GM21367 (cell line): ENCODE measurements around the gene ATP6V1F.

ENCODE experiments used
- ATAC-seq: cut with Tn5 transposase; IDR thresholded peaks from one replicate; pipeline ENCODE4 v1.9.1; 2021; ENCODE audit not compliant: unreplicated experiment

Gene ATP6V1F, protein sequence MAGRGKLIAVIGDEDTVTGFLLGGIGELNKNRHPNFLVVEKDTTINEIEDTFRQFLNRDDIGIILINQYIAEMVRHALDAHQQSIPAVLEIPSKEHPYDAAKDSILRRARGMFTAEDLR

DNA sequence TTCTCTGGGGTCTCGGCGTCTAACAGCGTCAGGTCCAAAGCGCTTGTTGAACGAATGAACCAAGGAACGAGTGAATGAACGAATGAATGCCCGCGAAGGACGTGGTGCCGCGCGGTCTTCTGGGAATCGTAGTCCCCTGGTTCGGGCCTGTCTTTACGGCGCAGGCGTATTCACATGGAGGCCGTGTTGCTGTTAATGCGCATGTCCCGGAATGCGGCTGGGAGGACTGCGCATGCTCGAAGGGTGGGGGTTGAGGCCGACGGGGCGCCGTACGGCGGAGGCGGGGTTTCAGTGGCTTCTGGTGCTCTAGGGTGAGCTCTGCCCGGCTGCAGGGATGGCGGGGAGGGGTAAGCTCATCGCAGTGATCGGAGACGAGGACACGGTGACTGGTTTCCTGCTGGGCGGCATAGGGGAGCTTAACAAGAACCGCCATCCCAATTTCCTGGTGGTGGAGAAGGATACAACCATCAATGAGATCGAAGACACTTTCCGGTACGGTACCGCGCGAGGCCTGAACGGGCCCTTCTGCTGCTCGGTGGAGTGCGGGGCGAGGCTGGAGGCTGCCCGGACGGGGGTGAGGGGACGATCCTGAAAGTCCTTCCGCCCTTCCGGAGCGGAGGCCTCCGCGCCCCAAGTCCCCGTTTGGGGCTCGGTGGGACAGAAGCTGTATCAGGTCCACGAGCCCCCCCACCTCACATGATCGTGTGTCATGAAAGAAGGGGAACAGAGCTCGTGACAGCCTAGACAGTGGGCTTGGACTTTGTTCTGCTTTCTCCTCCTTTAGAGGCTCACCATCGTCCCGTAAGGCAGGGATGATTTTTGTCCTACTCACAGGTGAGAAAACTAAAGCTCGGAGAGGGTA is at the start of gene ATP6V1F:
Gene ATP6V1F, plus strand, starts transcription at position 286 of the 862 bp plus-strand sequence. Its CDS starts 49 bp downstream, at position 335.
- peak; percentile 83 for ATAC-seq

DNA sequence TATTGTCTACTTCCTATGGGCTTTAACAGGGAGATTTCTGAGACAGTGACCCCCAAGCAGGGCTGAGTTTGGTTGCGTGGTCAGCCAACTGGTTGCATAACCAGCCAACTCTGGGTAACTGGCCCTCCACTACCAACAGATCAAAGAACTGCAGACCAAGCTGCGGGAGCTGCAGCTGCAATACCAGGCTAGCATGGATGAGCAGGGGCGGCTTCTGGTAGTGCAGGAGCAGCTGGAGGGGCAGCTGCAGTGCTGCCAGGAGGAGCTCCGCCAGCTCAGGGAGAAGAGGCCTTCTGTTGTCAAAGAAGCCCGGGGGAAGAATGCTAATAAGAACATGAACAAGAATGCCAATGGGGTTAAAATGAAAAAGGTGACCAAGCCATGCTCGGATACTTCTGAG is 48.2 kb upstream of the ATP6V1F start:
- ATAC-seq = no peak

DNA sequence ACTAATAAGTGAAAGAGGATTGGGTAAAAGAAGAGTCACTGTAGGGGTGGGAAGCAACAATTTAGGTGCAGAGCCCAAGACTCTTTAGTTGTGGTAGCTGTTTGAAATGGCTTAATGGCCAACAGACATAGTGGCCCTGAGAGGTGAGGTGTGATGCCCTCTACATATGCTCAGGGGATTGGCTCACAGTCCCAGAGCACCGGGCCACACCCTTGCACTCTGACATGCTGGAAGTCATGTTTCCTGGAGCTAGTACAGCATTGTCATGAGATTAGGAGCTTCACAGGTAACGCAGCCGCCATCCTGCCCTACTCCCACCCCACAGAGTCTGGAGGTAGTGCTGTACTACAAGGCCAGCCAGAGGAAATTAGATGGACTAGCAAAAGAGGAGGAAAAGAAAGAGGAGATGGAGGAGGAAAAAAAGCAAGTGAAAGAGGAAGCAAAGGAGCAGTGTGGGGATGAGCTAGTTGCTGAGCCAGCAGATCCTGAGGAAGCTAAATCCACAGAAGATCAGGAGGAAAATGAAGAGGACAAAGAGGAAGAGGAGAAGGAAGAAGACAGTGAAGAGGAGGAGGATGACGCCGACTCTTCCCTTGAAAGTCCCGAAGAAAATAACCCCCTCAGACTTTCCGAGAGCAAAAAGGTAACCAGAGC is 47.2 kb upstream of the ATP6V1F start:
- no peak for ATAC-seq

DNA sequence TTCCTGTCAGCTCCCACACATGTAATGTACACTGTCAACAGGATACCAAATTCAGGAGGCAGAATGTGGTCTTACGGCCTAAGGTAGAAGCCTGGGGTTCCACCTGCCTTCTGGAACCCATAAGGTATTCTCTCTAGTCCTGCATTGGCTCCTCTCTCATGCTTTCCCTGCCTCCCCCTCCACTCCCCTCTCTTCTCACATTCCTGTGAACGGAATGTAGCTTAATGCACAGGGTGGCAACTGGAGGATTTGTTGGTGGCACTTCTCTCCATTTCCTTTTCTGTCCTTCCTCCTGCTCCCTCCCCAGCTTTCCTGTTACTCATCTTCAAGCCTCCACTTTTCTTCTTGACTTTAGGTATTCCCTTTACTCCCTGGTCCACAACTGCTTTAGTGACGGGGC is 44.0 kb upstream of the ATP6V1F start:
- no peak for ATAC-seq

DNA sequence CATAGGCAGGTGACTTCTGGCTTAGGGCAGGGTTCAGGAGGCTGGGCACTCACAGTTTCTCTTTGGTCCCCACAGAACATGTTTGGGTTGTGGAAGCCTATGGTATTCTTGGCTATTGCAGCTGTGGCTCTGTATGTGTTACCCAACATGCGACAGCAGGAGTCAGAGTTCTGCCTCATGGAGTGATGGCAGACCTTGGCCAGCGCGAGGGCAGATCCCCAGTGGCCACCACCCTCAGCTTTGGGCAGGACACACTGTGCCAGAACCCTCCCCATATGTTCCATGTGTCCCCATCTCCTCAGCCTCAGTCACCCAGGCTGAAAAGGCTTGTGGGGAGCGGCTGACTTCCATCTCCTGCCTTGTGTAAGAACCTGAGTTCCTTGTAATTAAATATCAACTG is 40.9 kb upstream of the ATP6V1F start:
- no peak for ATAC-seq

DNA sequence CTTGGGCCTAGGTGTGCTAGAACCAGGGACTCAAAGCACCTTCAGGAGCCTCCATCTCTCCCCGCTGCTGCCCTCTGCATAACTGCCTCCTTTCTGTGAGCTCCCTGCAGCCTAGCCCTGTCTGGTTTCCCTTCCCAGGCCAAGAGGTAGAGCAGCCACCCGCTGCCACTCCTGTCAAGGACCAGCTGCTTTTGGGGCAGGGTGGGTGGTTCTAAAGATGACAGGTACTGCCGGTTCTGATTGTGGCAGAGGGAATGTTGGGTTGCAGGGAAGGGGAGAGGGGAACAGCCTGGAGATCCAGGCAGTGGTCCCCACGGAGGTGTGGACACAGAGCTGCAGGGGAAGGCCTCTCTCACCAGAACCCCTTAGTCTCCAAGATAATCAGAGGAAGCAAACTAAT is 36.1 kb upstream of the ATP6V1F start:
- no peak for ATAC-seq

DNA sequence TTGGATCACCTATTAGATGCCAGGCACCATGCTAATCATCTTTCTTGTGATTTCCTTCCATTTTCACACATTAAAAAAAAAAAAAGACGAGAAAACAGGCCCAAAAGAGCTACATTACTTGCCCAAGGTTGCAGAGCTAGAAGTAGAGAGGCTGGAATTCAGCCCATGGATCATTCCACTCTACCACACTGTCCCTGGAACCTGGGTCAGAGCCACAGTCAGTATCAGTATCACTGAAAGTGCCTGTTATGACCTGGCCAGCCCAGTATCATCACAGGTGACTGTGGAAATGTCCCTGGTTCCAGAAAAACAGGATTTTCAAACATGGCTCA is 35.8 kb upstream of the ATP6V1F start:
- ATAC-seq = no peak

DNA sequence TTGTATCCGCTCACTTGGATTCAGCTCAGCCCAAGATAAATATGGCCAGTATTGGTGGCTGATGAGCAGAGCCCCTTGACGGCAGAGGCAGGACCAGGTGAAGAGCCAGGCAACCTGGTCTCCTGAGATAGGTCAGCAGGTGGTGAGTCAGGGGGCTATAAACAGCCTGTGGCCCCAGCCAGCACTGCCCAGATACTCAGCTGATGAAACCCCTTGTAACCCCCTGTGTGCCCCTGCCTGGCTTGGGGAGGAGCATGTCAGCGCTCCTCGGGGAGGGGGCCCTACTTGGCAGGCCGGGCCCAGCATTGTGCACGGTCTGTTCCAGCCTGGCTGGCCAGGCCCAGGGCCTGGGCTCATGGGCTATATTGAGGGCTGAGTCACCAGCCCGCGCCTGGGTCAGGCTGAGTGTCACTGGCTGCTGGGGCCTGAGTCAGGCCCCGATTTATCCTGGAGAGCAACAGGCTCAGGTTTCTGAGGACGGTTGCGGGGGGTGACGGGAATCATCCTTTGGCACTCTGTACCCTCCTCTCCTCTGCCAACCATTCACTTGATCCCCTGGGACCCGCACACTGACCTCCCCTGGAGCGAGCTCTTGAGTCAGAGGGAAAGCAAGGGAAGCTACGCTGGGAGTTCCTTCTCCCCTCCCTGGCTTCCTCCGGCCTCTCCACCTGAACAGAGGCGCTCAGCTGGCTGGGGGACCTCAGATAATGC is 35.3 kb upstream of the ATP6V1F start:
- no peak for ATAC-seq

DNA sequence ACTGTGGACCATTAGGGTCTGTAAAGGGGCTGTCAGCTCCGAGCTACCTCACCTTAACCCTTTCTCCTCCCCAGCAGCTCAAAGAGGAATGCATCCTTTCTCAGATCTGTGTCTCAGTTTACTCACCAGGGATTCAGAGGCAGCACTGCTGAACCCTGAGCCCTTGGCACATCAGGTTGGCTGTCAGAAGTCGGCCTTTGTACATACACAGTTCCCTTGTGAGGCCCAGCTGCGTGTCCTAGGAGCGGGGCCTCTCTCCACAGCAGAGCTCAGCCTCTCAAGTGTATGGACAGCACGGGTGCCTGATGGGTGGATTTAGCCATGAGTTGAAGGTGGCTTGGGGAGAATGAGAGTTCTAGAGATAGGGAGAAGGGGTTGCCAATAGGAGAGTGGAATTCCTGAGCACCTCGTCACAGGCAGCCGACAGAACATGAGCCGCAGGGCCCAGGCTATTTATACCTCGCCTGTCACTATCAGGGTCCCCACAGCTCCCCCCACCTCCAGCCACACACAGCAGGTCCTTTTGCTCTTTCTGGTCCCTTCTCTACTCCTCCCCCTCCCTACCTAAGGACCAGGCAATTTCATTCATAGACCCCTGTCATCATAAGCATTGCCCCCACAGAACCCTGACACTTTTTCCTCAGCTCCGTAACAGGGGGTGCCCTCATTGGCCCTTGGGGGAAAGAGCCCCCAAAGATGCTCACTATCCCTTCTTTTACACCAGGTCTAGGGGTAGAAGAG is 34.5 kb upstream of the ATP6V1F start:
- ATAC-seq = no peak

DNA sequence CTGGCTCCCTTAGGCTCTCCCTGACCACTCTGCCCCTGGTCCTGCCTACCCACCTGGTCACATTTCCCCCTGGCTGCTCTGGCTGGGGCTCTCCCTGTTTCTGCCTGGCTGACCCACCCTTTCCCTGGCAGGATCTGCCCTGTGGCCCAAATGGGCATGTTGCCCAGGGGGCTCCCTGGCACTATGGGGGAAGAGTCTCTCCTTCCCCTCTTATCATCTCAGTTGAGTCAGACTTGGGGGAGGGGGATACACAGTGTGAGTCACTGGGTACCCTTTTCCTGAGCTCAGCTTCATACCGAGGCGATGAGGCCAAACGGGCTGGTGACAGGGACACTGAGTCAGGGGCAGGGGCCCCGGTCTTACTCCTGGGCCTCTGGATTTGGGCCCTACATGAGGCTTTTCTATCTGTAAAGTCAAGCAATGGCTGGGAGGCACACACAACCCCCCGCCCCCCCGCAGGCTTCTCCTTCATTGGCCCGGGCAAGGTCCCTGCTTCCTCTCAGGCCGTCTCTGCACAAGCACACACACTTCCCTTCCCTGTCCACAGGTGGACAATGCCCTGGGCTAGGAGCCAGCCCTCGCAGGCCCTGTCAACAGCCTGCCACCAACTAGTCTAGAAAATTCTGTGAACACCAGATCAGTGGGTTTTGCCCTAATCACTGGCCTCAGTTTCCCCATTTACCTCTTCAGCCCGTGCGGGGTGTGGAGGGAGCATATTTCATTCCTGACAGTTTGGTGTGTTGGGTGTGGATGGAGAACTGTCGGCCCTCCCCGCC is 33.1 kb upstream of the ATP6V1F start:
- no peak for ATAC-seq

DNA sequence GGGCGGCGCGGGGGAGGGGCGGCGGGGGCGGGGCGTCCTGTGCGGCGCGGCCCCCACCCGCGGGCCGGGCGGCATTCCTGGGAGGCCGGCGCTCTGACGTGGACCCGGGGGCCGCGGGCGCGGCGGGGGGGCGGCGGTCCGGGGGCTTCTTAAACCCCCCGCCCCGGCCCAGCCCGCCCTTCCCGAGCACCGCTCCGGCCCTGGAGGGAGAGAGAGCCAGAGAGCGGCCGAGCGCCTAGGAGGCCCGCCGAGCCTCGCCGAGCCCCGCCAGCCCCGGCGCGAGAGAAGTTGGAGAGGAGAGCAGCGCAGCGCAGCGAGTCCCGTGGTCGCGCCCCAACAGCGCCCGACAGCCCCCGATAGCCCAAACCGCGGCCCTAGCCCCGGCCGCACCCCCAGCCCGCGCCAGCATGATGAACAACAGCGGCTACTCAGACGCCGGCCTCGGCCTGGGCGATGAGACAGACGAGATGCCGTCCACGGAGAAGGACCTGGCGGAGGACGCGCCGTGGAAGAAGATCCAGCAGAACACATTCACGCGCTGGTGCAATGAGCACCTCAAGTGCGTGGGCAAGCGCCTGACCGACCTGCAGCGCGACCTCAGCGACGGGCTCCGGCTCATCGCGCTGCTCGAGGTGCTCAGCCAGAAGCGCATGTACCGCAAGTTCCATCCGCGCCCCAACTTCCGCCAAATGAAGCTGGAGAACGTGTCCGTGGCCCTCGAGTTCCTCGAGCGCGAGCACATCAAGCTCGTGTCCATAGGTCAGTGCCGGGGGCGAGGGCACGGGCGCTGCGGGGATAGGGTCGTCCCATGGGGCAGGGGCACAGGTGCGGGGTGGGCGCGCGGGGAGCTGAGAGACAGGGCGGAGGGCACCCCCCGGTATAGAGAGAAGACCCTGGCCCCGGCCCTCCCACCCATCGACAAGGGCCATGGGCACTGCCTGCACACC is 32.2 kb upstream of the ATP6V1F start, which contains the start of gene FLNC:
Gene FLNC, plus strand, starts transcription at position 176 of the 947 bp plus-strand sequence. Its CDS starts 232 bp downstream, at position 408.
- ATAC-seq = no peak

DNA sequence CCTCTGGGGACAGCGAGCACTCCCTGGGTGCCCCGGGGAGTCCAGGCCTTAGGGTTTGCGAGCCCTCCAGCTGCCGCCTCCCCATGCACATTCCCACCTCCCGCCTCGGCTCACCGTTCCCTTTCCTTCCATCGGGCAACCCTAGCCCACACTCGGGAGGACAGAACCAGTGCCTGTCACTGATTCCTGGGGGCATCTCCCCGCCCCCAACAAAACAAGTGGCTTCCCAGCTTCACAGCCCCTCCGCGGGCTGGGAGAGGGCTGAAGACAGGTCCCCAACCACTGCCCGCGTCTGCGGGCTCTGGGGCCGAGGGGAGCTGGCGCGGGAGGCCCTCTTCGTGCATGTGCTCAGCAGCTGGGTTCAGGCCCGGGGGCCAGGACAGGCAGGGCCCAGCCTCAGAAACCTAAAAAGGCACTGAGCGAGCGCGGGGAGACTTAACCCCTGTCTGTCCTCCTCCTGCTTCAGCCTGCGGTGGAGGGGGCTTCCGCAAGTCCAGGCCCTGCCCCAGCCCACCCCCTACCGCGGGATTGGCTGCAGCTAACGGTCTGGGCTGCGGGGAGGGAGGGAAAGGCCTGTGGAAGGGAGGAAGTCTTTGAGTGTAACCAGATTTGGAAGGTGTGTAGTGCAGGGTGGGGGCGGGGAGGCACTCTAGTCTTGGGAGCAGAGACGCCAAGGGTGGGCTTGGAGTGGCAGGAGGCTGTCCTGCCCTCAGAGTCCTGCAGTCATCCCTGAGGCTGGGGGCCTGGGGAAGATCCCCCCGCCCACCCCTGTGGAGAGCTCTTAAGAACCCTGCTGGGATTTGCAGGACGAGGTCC is 31.3 kb upstream of the ATP6V1F start:
- no peak for ATAC-seq

DNA sequence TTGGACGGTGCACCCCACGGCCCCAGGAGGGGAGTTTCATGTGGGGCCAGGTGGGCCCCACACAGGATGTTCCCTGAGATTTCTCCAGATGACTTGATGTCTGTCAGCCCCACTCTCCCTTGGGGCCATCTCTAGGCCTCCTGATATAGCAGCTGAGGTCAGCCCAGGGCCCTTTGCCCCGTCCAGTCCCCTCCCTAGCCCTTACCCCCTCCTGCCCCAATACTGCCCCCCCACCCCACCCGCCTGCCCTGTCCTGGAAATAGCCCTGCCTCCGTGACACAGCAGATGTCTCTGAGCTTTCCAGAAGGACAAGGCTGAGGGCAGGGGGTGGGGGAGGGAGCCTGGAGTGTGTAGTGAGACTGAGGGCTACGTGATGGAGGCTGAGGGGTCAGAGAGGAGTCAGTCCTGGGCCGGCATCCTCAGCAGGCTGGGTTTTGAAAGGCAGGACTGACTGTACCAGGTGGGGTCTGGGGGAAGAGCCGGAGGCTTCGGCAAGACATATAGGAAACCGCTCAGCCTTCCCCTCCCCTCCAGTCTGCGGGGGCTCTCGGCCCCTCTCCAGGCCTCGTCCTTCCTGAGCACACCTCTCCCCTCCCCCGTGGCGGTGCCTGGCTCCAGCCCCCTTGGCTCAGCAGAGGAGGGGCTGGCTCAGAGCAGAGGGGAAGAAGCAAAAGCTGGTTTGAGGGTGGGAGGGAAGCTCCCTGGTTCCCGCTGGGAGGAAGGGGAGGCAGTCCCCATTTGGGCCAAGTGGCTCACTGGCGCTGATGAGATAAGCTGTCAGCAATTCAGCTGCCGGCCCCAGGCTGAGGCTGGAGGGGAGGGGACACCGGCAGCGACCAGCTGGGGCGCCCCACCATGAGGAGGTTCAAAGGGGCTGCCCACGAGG is 30.4 kb upstream of the ATP6V1F start:
- no peak for ATAC-seq

DNA sequence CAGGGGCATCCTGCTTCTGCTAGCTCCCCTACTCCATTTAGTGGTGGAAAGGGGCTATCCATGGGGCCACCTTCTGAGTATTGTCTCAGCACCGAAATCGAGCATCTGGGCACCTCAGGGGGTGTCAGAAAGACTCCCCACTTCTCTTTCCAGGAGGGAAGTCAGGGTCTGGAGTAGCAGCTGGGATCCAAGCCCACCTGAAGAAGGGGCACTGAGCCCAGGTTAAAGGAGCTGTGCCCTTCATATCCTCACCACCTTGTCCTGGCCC is 29.8 kb upstream of the ATP6V1F start:
- no peak for ATAC-seq

DNA sequence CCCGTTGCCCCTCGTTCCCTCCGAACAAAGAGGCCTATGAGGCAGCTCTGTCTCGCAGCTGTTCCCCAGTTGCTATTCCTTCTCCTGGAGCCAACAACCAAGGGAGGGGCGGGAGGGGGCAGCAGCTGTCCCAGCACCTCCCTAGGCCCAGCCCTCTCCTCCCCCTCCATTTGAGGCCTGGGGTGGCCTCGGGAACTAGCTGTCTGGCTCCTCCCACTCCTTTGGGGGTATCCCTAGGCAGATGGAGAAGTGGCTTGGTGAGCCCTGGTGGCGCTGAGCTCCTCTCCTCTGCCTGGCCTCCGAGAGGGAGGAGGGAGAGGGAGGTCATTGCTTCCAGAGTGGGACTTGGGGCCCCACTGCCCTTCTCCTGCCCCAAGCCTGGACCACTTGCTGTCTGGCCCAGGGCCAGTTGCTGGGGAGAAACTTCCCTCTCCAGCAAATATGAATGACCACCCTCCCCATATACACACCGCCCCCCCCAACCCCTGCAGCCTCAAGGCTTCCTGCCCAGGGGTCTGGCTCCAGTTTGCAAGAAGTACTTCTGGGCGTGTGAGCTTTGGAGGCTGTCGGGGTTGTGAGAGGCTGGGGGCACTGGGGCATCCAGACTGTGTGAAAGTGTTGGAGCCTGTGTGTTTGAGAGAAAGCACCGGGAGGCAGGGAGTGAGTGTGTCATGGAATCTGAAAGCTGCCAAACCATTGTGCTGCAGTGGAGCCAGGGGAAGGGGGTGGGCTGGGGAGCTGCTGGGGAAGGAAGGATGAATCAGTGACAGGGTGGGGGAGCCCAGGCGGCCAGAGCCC is 29.3 kb upstream of the ATP6V1F start:
- no peak for ATAC-seq

DNA sequence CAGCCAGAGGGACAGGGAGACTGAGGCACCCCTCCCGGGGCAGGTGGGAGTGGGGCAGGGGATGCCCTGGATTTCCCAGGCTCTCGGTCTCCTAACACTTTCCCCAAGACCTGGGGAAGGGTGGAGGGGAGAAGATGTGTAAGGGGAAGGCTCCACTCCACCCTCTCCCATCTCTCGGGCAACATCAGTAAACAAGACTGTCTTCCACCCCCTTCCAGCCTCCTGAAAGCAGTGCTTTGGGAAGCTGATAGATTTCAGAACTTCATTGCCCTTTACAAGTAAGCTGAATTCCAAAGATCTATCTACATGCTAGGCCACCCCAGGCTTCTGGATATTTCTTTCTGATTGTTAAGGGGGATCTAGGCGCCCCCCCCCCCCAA is 28.7 kb upstream of the ATP6V1F start:
- ATAC-seq = no peak
